ENCODE results near the gene PPT2.
A peak's percentile ranks its signal among the peaks of the same experiment; 100 is the strongest.

Gene PPT2

GRCh38 chr6:32151181-32151862 is 2.6 kb upstream of the PPT2 start:
- Histone ChIP-seq H3K4me3 (ENCODE audit: low read depth in 1 of 2, low read length in 1 of 2) (no peak overlapping the region), H3K27me3 (peaks cover 90% of the 10 kb centered on the region), H3K36me3 (no peaks in the 10 kb centered on the region), H3K27ac (no peak overlapping the region), H3K9me3 (no peaks in the 10 kb centered on the region), H3K4me1 (ENCODE audit: control insufficient read depth in 1 of 2, insufficient read depth in 1 of 2, low read depth in 1 of 2, low read length in 1 of 2) (peaks cover 25 to 27% of the 10 kb centered on the region in 2 experiments)
- TF ChIP-seq CTCF (IDR thresholded peaks at IDR 0.05), result no peak

- Histone ChIP-seq H3K4me3 (ENCODE audit: low read depth in 1 of 2, low read length in 1 of 2) (no peak within 1 kb of the TSS), H3K27me3 (peaks cover 82% of the 10 kb centered on the region), H3K27ac (no peak within 1 kb of the TSS), H3K9me3 (no peaks in the 10 kb centered on the region), H3K36me3 (no peaks in the 10 kb centered on the region), H3K4me1 (ENCODE audit: control insufficient read depth in 1 of 2, insufficient read depth in 1 of 2, low read depth in 1 of 2, low read length in 1 of 2) (peaks cover 25 to 27% of the 10 kb centered on the region in 2 experiments)
- TF ChIP-seq CTCF (IDR thresholded peaks at IDR 0.05), result no peak
Observed at GRCh38 chr6:32151863-32152768, 1.8 kb upstream of the PPT2 start, which contains the start of gene PRRT1. PRRT1 (minus strand) TSS chr6:32151939; CDS start chr6:32151827, 112 bp downstream.

GRCh38 chr6:32152769-32153563 is 975 bp upstream of the PPT2 start:
- Histone ChIP-seq H3K27ac (no peak overlapping the region), H3K36me3 (no peaks in the 10 kb centered on the region), H3K4me1 (ENCODE audit: control insufficient read depth in 1 of 2, insufficient read depth in 1 of 2, low read depth in 1 of 2, low read length in 1 of 2) (peaks cover 25 to 27% of the 10 kb centered on the region in 2 experiments), H3K9me3 (no peaks in the 10 kb centered on the region), H3K27me3 (peaks cover 74% of the 10 kb centered on the region), H3K4me3 (ENCODE audit: low read depth in 1 of 2, low read length in 1 of 2) (no peak overlapping the region)
- TF ChIP-seq CTCF (IDR thresholded peaks at IDR 0.05), result no peak

- no peak overlapping the region for H3K27ac ChIP-seq
- H3K36me3 ChIP-seq, result no peaks in the 10 kb centered on the region
- peak overlapping the region; percentile 55 to 58 for H3K4me3 ChIP-seq (ENCODE audit: low read depth in 1 of 2, low read length in 1 of 2)
- TF ChIP-seq CTCF (IDR thresholded peaks at IDR 0.05), result peak; percentile 55
- peaks cover 57% of the 10 kb centered on the region for H3K27me3 ChIP-seq
- H3K4me1 ChIP-seq (ENCODE audit: control insufficient read depth in 1 of 2, insufficient read depth in 1 of 2, low read depth in 1 of 2, low read length in 1 of 2), result peaks cover 15 to 17% of the 10 kb centered on the region in 2 experiments
- H3K9me3 ChIP-seq, result no peaks in the 10 kb centered on the region
Observed at GRCh38 chr6:32154514-32155161, 697 bp downstream of the PPT2 start.

- H3K4me1 ChIP-seq (ENCODE audit: control insufficient read depth in 1 of 2, insufficient read depth in 1 of 2, low read depth in 1 of 2, low read length in 1 of 2), result peaks cover 15 to 17% of the 10 kb centered on the region in 2 experiments
- no peak overlapping the region for H3K27ac ChIP-seq
- no peaks in the 10 kb centered on the region for H3K36me3 ChIP-seq
- peaks cover 35% of the 10 kb centered on the region for H3K27me3 ChIP-seq
- TF ChIP-seq CTCF (IDR thresholded peaks at IDR 0.05), result no peak
- no peaks in the 10 kb centered on the region for H3K9me3 ChIP-seq
- H3K4me3 ChIP-seq (ENCODE audit: low read depth in 1 of 2, low read length in 1 of 2), result no peak overlapping the region
Observed at GRCh38 chr6:32156891-32157290, 3.0 kb downstream of the PPT2 start.

Measured in neutrophil (primary cell).